Left ventricle myocardium inferior (tissue), 1 donor: ENCODE results near the gene CDHR2. TPM values are rescaled to one million over a fixed set of nuclear protein-coding genes. Genes with fewer than 3 reads are reported as not detected.

Experiments used
- DNase-seq: peaks from one replicate; pipeline ENCODE4 v3.0.0-alpha.2; 2020
- H3K27ac ChIP-seq: fragments of 200-600 bp; replicated peaks from 2 replicates; pipeline ENCODE4 v1.8.0; 2021
- H3K27me3 ChIP-seq: fragments of 200-600 bp; 2 replicates; pipeline ENCODE4 v1.8.0; 2021; ENCODE audit warnings: low read depth
- H3K36me3 ChIP-seq: fragments of 200-600 bp; 2 replicates; pipeline ENCODE4 v1.8.0; 2021
- H3K4me1 ChIP-seq: fragments of 200-600 bp; 2 replicates; pipeline ENCODE4 v1.8.0; 2021
- H3K4me3 ChIP-seq: fragments of 200-600 bp; 2 replicates; pipeline ENCODE4 v1.8.0; 2021; ENCODE audit warnings: mild to moderate bottlenecking, moderate library complexity
- H3K9me3 ChIP-seq: fragments of 200-600 bp; replicated peaks from 2 replicates; pipeline ENCODE4 v1.8.0; 2021
- CTCF ChIP-seq: fragments of 200-600 bp; IDR thresholded peaks from 2 replicates; pipeline ENCODE4 v1.8.0; 2021; ENCODE audit warnings: antibody characterized with exemption, mild to moderate bottlenecking, borderline replicate concordance
- intact Hi-C: fragments of 100-400 bp; cut with micrococcal nuclease; formaldehyde crosslinking; loops from one replicate; pipeline ENCODE4 v1.11.0; 2022
- total RNA-seq: library from RNA; stranded (reverse); fragmentation: NEBNext Ultra II Directional; extraction: Animal tissue kit (Norgen Biotek cat#: 25700); gene quantifications from one replicate; pipeline ENCODE4 v1.2.1, GENCODE V29; 2021
- donor health status: DM: no; HTN: yes; CAD: no; lungs with severe emphysema.

Gene CDHR2
- total RNA-seq, 1 donor from 2014 or later: 0.33 TPM

- intact Hi-C loops: no loop called here
Observed at GRCh38 chr5:176620333-176620981, 71.3 kb downstream of the CDHR2 start.

GRCh38 chr5:176621661-176622079 is 72.5 kb downstream of the CDHR2 start:
- H3K27ac ChIP-seq: no peak overlapping the region
- no peak for TF ChIP-seq CTCF
- no peak overlapping the region for H3K4me3 ChIP-seq
- no peak for DNase-seq
- no peaks in the 10 kb centered on the region for H3K36me3 ChIP-seq
- no peaks in the 10 kb centered on the region for H3K9me3 ChIP-seq
- H3K4me1 ChIP-seq: peaks cover 32% of the 10 kb centered on the region
- H3K27me3 ChIP-seq: peaks cover 98% of the 10 kb centered on the region
- intact Hi-C loops: no loop called here

More at GRCh38 chr5:176620333-176620981, 71.3 kb downstream of the CDHR2 start:
- no peak overlapping the region for H3K4me3 ChIP-seq
- H3K4me1 ChIP-seq: peaks cover 32% of the 10 kb centered on the region
- no peak for TF ChIP-seq CTCF
- H3K27ac ChIP-seq: no peak overlapping the region
- H3K36me3 ChIP-seq: no peaks in the 10 kb centered on the region
- H3K9me3 ChIP-seq: no peaks in the 10 kb centered on the region
- no peak for DNase-seq
- H3K27me3 ChIP-seq: peaks cover 98% of the 10 kb centered on the region

- no peak for DNase-seq
- no peak overlapping the region for H3K4me3 ChIP-seq
- H3K9me3 ChIP-seq: no peaks in the 10 kb centered on the region
- TF ChIP-seq CTCF: no peak
- peaks cover 27% of the 10 kb centered on the region for H3K4me1 ChIP-seq
- no peak overlapping the region for H3K27ac ChIP-seq
- H3K36me3 ChIP-seq: no peaks in the 10 kb centered on the region
- intact Hi-C loops: no loop called here
- peaks cover 98% of the 10 kb centered on the region for H3K27me3 ChIP-seq
Observed at GRCh38 chr5:176624142-176624541, 75.0 kb downstream of the CDHR2 start.

- H3K27me3 ChIP-seq: peaks cover 98% of the 10 kb centered on the region
- intact Hi-C loops: no loop called here
- TF ChIP-seq CTCF: no peak
- peaks cover 26% of the 10 kb centered on the region for H3K4me1 ChIP-seq
- no peak for DNase-seq
- no peaks in the 10 kb centered on the region for H3K36me3 ChIP-seq
- no peak overlapping the region for H3K4me3 ChIP-seq
- H3K27ac ChIP-seq: no peak overlapping the region
- no peaks in the 10 kb centered on the region for H3K9me3 ChIP-seq
Observed at GRCh38 chr5:176624938-176625337, 75.8 kb downstream of the CDHR2 start.

- no peak for TF ChIP-seq CTCF
- no peak overlapping the region for H3K4me3 ChIP-seq
- DNase-seq: no peak
Observed at GRCh38 chr5:176625512-176625911, 76.4 kb downstream of the CDHR2 start.

More at GRCh38 chr5:176625512-176625911, 76.4 kb downstream of the CDHR2 start:
- intact Hi-C loops: no loop called here
- peaks cover 26% of the 10 kb centered on the region for H3K4me1 ChIP-seq
- peaks cover 98% of the 10 kb centered on the region for H3K27me3 ChIP-seq
- H3K27ac ChIP-seq: no peak overlapping the region
- no peaks in the 10 kb centered on the region for H3K9me3 ChIP-seq
- H3K36me3 ChIP-seq: no peaks in the 10 kb centered on the region
